Omental fat pad (tissue), 4 donors: ENCODE results near the gene CYP24A1. TPM values are rescaled to one million over a fixed set of nuclear protein-coding genes. Genes with fewer than 3 reads are reported as not detected.
A peak's percentile ranks its signal among the peaks of the same experiment; 100 is the strongest.

Source experiments
- ATAC-seq: fragments of 150-250 bp; one replicate; pipeline ENCODE4 v1.9.1; 2016; ENCODE audit warnings: mild to moderate bottlenecking, moderate library complexity; ENCODE audit not compliant: low FRiP score
- DNase-seq: peaks from one replicate; pipeline ENCODE4 v3.0.0-alpha.2; 2019; ENCODE audit warnings: low spot score
- total RNA-seq, 4 donors: library from RNA; depleted of rRNA; stranded (reverse); fragments of >200 nt; gene quantifications; one replicate each; pipeline ENCODE4 v1.1.0, GENCODE V29; 2016
- TF ChIP-seq, protein P1 (sequence below), 3 donors: fragments of 450-650 bp; IDR thresholded peaks; one replicate each; pipeline ENCODE4 v1.5.1; 2016 to 2017; ENCODE audit warnings: antibody characterized with exemption in 3 of 3, mild to moderate bottlenecking in 3 of 3, moderate library complexity in 2 of 3

Gene CYP24A1
- total RNA-seq, 4 donors from 2014 or later = 0.12 TPM; not detected in 3

DNA sequence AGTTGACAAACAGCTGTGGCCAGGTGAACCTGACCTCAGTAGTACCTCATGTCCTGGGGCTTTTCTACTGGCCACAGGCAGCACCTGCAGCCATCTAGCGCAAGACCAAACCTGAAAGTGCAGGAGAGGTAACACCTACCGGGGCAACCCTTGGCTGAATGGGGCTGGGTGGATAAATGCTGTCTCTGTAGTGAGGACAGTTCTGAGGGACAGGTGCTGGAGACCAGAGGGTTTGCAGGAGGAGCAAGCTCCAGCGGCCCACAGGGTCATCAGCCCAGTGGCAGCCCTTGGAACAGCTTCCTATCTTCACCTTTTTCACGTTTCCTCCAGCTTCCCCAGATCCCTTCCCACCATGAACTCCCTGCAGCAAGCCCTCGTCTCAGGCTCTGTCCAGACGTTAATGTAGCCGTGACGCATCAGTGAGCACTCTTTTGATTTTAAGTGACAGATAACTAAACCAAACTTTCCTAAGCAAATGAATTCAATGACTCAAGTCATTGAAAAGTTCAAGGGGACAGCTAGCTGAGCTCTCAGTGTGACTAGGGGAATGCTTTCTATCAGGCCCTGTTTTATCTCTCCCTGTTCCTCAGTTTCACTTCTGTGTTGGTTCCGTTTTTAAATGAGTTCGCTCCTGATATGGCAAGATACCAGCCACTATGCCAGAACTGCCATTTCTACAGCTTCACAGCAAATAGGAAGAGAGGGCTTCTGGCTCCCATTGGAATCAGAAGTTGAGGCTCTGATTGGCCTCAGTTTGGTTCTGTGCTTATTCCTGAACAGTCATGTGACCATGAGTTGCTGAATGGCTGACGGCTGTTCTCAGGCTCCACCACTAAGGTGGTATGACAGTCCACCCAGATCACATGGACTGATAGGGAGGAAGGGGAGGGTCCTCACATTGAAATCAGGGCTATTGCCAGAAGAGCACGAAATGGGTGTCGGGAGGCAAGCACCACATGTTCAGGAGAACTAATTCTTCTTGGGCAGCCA lies 22.0 kb upstream of the CYP24A1 start:
- no peak for DNase-seq
- TF ChIP-seq, protein P1, sequence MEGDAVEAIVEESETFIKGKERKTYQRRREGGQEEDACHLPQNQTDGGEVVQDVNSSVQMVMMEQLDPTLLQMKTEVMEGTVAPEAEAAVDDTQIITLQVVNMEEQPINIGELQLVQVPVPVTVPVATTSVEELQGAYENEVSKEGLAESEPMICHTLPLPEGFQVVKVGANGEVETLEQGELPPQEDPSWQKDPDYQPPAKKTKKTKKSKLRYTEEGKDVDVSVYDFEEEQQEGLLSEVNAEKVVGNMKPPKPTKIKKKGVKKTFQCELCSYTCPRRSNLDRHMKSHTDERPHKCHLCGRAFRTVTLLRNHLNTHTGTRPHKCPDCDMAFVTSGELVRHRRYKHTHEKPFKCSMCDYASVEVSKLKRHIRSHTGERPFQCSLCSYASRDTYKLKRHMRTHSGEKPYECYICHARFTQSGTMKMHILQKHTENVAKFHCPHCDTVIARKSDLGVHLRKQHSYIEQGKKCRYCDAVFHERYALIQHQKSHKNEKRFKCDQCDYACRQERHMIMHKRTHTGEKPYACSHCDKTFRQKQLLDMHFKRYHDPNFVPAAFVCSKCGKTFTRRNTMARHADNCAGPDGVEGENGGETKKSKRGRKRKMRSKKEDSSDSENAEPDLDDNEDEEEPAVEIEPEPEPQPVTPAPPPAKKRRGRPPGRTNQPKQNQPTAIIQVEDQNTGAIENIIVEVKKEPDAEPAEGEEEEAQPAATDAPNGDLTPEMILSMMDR (IDR thresholded peaks at IDR 0.05) = no peak
- peak; percentile 28 for ATAC-seq

DNA sequence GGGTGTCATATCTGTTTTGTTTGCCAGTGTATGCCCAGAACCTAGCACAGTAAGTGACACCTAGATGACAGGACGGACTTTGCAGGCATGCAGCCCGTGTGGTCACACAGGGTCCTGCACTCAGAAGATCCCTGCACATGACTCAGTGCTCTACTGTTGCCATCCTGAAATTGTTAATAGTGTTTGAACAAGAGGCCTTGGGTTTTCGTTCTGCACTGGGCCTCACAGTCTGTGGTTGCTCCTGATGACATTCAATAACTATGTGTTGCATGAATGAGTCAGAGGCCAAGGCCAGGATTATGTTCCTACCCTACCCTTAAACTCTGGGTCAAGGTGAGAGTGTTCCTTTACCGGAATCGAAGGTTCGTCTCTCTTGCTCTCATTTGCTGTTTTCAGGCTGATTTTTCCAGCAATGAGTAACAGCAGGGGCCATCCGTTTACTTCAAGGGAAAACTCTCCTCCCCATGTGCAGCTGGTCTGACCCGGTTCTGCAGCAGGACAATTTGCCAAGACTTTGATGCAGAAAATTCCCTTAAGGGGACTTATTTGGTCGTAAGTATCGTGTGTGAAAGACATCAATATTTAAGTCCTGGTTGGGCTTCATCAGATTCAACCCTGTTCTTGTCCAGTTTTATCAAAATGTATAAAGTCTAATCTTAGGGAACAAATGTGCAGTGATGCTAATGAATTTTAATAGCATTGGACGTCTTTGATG lies 21.1 kb upstream of the CYP24A1 start:
- DNase-seq (no peak), ATAC-seq (no peak)
- TF ChIP-seq, protein P1 (IDR thresholded peaks at IDR 0.05) = no peak

DNA sequence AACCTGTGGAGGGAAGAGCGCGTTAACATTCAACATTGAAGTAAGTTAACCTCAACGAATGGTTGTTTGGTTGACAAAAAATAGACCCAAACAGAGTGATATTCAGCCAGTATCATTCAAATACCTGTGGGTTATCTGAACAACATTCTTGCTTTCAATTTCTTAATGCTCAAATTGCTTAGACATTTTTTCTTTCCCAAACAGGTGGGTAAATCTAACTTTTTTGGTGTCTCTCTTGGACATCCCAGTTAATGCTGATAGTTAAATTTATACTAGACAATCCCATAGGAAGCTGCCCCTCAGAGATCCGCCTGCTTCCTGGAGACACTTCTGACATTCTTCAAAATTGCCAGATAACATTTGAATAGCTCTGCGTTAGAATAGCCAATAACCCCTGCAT lies 20.0 kb upstream of the CYP24A1 start:
- ATAC-seq (no peak), DNase-seq (no peak)
- TF ChIP-seq, protein P1 (IDR thresholded peaks at IDR 0.05) = no peak

DNA sequence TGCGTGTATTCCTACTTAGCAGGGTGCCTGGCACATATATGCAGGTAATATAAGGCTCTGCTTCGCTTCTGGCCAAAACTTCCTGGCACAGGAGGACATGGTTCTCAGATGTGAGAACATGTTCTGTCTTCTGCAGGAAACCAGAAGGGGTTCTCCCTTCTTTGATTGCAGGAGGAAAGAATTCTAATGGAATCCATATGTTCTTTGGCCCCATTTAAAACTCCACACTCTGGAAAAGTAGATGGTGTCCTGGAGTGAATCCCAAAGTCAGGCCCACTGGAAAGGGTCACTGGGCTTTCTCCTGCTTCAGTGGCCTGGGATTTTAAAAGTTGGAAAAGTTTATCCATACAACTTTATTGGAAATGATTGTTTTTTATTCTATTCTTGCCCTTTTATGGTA lies 16.4 kb upstream of the CYP24A1 start:
- TF ChIP-seq, protein P1 (IDR thresholded peaks at IDR 0.05) = no peak
- no peak for ATAC-seq

DNA sequence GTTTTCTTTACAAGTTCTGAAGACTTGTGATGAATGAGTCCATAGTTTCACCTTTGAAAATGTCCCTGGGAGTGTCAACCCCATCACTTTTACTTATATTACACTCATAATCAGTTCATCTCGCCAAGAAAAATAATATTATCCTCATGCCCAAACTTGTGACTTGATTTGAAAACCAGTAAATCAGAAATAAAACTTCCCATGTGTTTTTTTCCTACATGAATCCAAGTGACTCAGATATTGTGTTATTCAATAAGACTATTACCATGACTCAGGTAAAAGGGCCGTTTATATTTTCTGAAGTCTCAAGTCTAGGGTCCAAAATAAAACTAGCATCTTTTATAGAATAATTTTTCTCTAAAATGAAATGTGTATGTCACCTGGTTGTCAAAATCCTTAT lies 15.8 kb upstream of the CYP24A1 start:
- TF ChIP-seq, protein P1 (IDR thresholded peaks at IDR 0.05) = no peak
- DNase-seq = no peak
- ATAC-seq = no peak

More for the DNA sequence above, 16.4 kb upstream of the CYP24A1 start:
- no peak for DNase-seq

DNA sequence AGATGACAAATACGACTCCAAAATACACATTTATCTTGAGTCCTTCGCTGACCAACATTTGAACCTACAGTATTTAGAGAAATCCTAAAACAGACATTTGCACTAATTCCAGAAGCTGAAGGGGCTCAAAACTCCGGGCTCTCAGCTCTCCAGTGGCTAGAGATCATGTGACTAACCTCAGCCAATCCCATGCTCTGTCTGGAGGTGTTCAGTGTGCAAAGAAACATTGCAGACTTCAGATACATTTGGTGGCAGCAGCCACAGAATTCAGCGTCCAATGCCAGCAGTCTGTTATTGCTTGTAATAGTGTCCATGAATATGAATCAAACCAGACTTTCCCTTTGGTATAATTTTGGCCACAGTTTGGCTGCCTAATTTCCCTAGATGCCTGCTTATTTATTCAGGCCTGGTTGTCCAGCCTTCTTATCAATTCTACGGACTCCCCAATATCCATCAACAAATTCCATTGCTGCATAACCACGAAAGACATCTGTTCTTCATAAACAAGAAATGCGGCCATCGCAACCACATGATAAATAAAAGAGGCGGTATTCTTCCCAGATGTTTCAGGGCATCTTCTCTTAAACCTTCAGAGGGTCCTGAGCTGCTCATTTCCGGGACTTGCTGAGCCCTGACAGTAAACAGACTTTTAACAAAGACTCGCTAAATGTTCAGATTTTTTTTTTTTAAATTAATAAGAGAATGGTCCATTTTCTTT lies 14.5 kb upstream of the CYP24A1 start:
- TF ChIP-seq, protein P1 (IDR thresholded peaks at IDR 0.05) = no peak
- ATAC-seq = no peak
- no peak for DNase-seq
